RWPE1 (cell line): ENCODE data around the gene AOC2.
"Not testable (repeated sequence)": the region's sequence is repeated elsewhere in the genome, so short reads cannot be mapped to it uniquely, and the experiment has no call there.

Source experiments
- CTCF ChIA-PET: fragments of 350-600 bp; sonication (Branson Sonifier 250); formaldehyde crosslinking; extraction: SDS; loops from one replicate; lab custom pipeline; 2021; lab: Yijun Ruan, JAX
- POLR2A ChIA-PET: fragments of 400-600 bp; formaldehyde crosslinking; extraction: SDS; loops from one replicate; lab custom pipeline; 2020; ENCODE audit warnings: antibody characterized with exemption; ENCODE audit not compliant: low non-redundant PET; lab: Yijun Ruan, JAX
- DNase-seq: peaks from one replicate; pipeline ENCODE4 v3.0.0; 2012; ENCODE audit warnings: low spot score
- H3K27ac ChIP-seq: fragments of 450-650 bp; 2 replicates; pipeline ENCODE4 v1.5.1; 2017
- TF ChIP-seq, protein P1 (sequence below): fragments of 450-650 bp; conservative IDR thresholded peaks from 2 replicates; pipeline ENCODE4 v1.5.1; 2017; ENCODE audit warnings: low read depth, mild to moderate bottlenecking

Gene AOC2

DNA sequence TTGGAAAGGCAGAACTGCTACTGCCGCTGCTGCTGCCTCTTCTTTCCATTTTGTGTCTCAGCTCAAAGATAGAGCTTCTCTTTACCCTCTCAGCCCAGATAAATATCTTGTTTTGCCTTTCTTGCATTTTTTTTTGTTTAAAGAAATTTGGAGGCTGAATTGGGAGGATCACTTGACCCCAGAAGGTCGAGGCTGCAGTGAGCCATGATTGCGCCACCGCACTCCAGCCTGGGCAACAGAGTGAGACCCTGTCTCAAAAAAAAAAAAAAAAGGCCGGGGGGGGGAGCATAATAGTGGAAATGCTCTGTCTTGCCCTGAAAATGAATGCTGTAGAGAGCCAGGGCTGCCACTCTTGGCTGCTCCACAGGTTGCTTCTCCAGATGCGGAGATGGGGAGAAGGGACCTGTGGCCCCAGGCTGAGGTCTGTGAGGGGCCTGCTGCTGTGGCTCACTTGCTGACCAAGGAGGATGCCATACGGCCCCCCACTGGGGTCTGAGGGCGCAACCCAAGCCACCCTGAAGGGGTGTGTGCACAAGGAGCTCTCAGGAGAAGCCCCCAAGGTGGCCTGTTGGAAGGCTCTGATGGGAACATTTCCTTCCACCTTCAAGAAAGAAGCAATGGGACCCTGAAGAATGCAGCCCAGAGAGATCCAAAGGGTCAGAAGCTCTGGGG lies 34.7 kb downstream of the AOC2 start:
- H3K27ac ChIP-seq = no peak overlapping the region
- ChIA-PET POLR2A (no interaction called here), CTCF (no interaction called here)
- no peak for DNase-seq
- TF ChIP-seq, protein P1, sequence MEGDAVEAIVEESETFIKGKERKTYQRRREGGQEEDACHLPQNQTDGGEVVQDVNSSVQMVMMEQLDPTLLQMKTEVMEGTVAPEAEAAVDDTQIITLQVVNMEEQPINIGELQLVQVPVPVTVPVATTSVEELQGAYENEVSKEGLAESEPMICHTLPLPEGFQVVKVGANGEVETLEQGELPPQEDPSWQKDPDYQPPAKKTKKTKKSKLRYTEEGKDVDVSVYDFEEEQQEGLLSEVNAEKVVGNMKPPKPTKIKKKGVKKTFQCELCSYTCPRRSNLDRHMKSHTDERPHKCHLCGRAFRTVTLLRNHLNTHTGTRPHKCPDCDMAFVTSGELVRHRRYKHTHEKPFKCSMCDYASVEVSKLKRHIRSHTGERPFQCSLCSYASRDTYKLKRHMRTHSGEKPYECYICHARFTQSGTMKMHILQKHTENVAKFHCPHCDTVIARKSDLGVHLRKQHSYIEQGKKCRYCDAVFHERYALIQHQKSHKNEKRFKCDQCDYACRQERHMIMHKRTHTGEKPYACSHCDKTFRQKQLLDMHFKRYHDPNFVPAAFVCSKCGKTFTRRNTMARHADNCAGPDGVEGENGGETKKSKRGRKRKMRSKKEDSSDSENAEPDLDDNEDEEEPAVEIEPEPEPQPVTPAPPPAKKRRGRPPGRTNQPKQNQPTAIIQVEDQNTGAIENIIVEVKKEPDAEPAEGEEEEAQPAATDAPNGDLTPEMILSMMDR = no peak

DNA sequence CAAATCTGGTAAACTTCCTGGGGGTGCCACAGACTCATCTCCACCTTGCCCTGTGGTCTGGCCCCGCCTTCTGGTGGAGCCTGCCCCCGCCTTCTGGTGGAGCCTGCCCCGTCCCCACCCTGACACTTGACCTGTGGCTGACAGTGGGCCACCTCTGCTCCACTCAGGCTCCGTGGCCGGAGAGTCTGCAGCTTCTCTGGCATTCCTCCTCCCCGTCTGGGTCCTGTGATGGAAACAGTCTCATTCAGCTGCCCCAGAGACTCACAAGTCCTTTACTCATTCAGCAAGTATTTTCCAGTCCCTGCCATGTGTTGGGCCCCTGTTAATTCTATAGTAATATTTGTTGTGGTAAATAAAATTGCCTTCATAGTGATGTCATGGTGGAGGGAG lies 35.2 kb downstream of the AOC2 start:
- H3K27ac ChIP-seq = no peak overlapping the region
- DNase-seq = no peak
- ChIA-PET CTCF (interaction anchor here (0.6 kb wide), 1 partner anchor 23 kb away, joined by 4 read pairs; no protein-coding TSS in a partner anchor), POLR2A (no interaction called here)
- TF ChIP-seq, protein P1 = no peak

DNA sequence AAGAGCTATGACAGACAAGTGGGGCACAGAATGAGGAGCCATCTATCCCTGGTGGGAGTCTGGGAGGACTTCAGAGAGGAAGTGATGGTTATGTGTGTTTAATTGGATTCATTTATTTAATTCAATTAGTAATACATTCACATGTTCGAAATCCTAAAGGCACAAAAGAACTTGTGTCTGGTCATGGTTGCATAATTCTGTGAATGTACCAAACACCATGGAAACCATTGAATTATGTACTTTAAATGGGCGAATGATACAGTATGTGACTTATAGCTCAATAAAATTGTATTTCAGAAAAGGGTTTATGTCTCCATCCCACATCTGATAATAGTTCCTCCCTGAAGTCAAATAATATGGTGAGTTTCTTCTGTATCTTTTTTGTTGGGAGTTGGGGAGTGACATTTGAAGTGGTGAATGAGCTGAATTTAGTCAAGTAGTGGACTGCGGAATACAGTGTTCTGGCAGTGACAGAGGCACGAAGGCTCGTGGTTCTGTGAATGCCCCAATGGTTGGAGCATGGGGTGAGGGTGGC lies 36.5 kb downstream of the AOC2 start:
- ChIA-PET POLR2A (no interaction called here), CTCF (interaction anchor here (0.6 to 0.8 kb wide), 2 partner anchors 23 to 37 kb away, joined by 3 read pairs; no protein-coding TSS in a partner anchor)
- TF ChIP-seq, protein P1 = no peak
- H3K27ac ChIP-seq = no peak overlapping the region
- no peak for DNase-seq

DNA sequence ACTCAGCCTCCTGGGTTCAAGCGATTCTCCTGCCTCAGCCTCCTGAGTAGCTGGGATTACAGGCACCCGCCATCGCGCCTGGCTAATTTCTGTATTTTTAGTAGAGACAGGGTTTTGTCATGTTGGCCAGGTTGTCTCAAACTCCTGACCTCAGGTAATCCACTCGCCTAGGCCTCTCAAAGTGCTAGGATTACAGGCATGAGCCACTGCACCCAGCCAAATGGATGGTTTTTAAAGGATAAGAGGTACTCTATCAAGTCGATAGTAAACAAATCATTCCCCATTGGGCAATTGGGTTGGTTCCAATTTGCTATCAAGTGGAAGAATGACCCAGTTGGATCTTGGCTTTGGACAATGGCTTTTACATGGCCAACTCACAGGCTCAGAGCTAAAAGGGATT lies 37.3 kb downstream of the AOC2 start:
- CTCF ChIA-PET = interaction anchor here (0.8 kb wide), 1 partner anchor 38 kb away, joined by 3 read pairs; no protein-coding TSS in a partner anchor
- H3K27ac ChIP-seq, DNase-seq, POLR2A ChIA-PET: not testable (repeated sequence)

DNA sequence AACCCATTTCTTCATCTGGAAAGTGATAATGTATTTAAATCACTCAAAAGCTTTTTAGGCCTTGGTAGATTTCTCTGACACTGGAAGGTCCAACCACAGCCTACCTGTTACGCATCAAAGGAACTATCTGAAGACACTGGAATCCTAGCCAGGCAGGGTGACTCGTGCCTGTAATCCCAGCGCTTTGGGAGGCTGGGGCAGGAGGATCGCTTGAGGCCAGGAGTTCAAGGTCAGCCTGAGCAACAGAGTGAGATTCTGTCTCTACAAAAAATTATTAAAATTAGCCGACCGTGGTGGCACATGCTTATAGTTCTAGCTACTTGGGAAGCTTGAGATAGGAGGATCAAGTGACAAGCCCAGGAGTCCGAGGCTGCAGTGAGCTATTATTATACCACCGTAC lies 37.8 kb downstream of the AOC2 start:
- POLR2A ChIA-PET = no interaction called here
- CTCF ChIA-PET = no interaction called here
- no peak for DNase-seq
- TF ChIP-seq, protein P1 = no peak
- no peak overlapping the region for H3K27ac ChIP-seq

DNA sequence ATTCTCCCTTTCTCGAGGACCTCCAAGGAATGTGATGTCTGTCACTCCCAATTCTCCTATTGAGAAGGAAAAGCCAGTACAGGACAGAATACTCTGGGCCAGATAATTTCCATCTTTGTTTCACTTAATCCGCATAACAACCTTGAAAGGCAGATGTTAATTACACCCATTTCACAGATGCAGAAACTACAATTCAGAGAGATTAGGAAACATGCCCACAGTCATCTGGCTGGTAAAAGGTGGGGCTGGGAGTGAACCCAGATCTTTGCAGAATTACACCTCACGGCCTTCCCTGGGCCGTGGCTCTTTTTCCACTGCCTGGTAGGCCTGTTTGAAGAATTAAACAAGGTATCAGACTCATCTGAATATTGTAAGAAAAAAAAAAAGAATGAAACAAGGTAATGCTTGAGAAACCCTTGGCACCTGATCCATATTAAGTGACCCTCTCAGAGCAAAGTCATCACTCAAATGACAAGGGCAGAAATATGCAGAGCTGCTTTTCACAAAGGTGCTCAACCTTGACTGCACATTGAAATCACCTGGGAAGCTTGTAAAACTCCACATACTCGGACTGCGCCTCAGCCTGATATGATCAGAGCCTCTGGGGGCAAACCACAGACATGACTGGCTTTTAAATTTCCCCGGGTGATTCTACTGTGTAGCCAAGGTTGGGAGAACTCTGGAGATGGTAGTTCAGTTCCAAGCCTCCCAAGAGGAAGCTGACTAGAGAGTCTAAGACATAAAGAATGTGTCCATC lies 39.6 kb downstream of the AOC2 start:
- TF ChIP-seq, protein P1 = no peak
- CTCF ChIA-PET = interaction anchor here (0.6 kb wide), 2 partner anchors 14 to 28 kb away, joined by 3 to 4 read pairs; no protein-coding TSS in a partner anchor
- POLR2A ChIA-PET = no interaction called here
- H3K27ac ChIP-seq = no peak overlapping the region
- no peak for DNase-seq

DNA sequence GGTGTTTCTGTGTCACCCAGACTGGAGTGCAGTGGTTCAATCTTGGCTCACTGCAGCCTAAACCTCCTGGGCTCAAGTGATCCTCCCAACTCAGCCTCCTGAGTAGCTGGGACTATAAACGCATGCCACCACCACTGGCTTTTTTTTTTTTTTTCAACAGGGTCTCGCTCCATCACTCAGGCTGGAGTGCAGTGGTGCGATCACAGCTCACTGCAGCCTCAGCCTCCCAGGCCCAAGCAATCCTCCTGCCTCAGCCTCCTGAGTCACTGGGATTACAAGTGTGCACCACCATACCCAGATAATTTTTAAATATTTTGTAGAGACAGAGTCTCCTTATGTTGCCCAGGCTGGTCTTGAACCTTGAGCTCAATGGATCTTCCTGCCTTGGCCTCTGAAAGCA lies 41.4 kb downstream of the AOC2 start:
- H3K27ac ChIP-seq, CTCF ChIA-PET, DNase-seq: not testable (repeated sequence)
- POLR2A ChIA-PET = interaction anchor here (0.7 kb wide), 1 partner anchor 145 kb away, joined by 12 read pairs; no protein-coding TSS in a partner anchor
